CD1c-positive myeloid dendritic cell (primary cell): ENCODE results near the gene NBPF1.
"Not testable (repeated sequence)": the region's sequence is repeated elsewhere in the genome, so short reads cannot be mapped to it uniquely, and the experiment has no call there.

Experiments
- DNase-seq: peaks from one replicate; pipeline ENCODE4 v3.0.0-alpha.2; 2016; ENCODE audit errors: extremely low spot score

The NBPF1 gene

GRCh38 chr1:16613185-16614147 is at the start of gene NBPF1:
Gene NBPF1, minus strand, starts transcription at chr1:16613564.
- peak; percentile 99 for DNase-seq

GRCh38 chr1:16658234-16658633 is 44.9 kb upstream of the NBPF1 start:
- not testable (repeated sequence) for DNase-seq

GRCh38 chr1:16656981-16657683 is 43.8 kb upstream of the NBPF1 start:
- not testable (repeated sequence) for DNase-seq

GRCh38 chr1:16656574-16656973 is 43.2 kb upstream of the NBPF1 start:
- DNase-seq = not testable (repeated sequence)

- not testable (repeated sequence) for DNase-seq
Observed at GRCh38 chr1:16651560-16651959, 38.2 kb upstream of the NBPF1 start.

GRCh38 chr1:16649960-16650359 is 36.6 kb upstream of the NBPF1 start:
- not testable (repeated sequence) for DNase-seq

- not testable (repeated sequence) for DNase-seq
Observed at GRCh38 chr1:16649390-16649789, 36.0 kb upstream of the NBPF1 start.

- not testable (repeated sequence) for DNase-seq
Observed at GRCh38 chr1:16648756-16649155, 35.4 kb upstream of the NBPF1 start.

GRCh38 chr1:16648250-16648649 is 34.9 kb upstream of the NBPF1 start:
- DNase-seq = not testable (repeated sequence)

- DNase-seq = not testable (repeated sequence)
Observed at GRCh38 chr1:16647179-16648176, 34.1 kb upstream of the NBPF1 start.

GRCh38 chr1:16646716-16647115 is 33.4 kb upstream of the NBPF1 start:
- not testable (repeated sequence) for DNase-seq

GRCh38 chr1:16646061-16646664 is 32.8 kb upstream of the NBPF1 start:
- DNase-seq = not testable (repeated sequence)

GRCh38 chr1:16645271-16646060 is 32.1 kb upstream of the NBPF1 start:
- not testable (repeated sequence) for DNase-seq

GRCh38 chr1:16644482-16645270 is 31.3 kb upstream of the NBPF1 start:
- peak; percentile 99 for DNase-seq

- DNase-seq = no peak
Observed at GRCh38 chr1:16644193-16644481, 30.8 kb upstream of the NBPF1 start.

GRCh38 chr1:16643476-16644192 is 30.3 kb upstream of the NBPF1 start:
- not testable (repeated sequence) for DNase-seq

GRCh38 chr1:16643001-16643411 is 29.6 kb upstream of the NBPF1 start:
- not testable (repeated sequence) for DNase-seq

- not testable (repeated sequence) for DNase-seq
Observed at GRCh38 chr1:16642025-16642966, 28.9 kb upstream of the NBPF1 start.
